Uterus (tissue), 4 donors: Measurements from ENCODE around the gene ZDHHC4. TPM values are rescaled to one million over a fixed set of nuclear protein-coding genes. Genes with fewer than 3 reads are reported as not detected.

Experiments used
- DNase-seq, 2 donors: peaks; one replicate each; pipeline ENCODE4 v3.0.0-alpha.2; 2019 to 2020
- H3K27ac ChIP-seq, 2 donors: fragments of 200-600 bp; sonication (generic); 1 replicate in 1 of 2; 2 replicates in 1 of 2; pipeline ENCODE4 v1.5.1; 2016 to 2018
- H3K27me3 ChIP-seq, 2 donors: fragments of 200-600 bp; sonication (generic); one replicate each; pipeline ENCODE4 v1.5.1; 2018 to 2019; ENCODE audit warnings: control low read depth in 1 of 2
- H3K36me3 ChIP-seq, 2 donors: fragments of 200-600 bp; sonication (generic); one replicate each; pipeline ENCODE4 v1.5.1; 2019; ENCODE audit warnings: control low read depth in 1 of 2
- H3K4me1 ChIP-seq, 2 donors: fragments of 200-600 bp; sonication (generic); one replicate each; pipeline ENCODE4 v1.5.1; 2018 to 2019; ENCODE audit warnings: control low read depth in 1 of 2
- H3K4me3 ChIP-seq, 2 donors: fragments of 200-600 bp; sonication (generic); 1 replicate in 1 of 2; 2 replicates in 1 of 2; pipeline ENCODE4 v1.5.1; 2018 to 2019; ENCODE audit warnings: mild to moderate bottlenecking in 1 of 2
- H3K9me3 ChIP-seq, 2 donors: fragments of 200-600 bp; sonication (generic); one replicate each; pipeline ENCODE4 v1.5.1; 2019; ENCODE audit warnings: control low read depth in 1 of 2
- POLR2A ChIP-seq, 2 donors: fragments of 450-650 bp; IDR thresholded peaks; one replicate each; pipeline ENCODE4 v1.6.1; 2016; ENCODE audit warnings: antibody characterized with exemption in 2 of 2, mild to moderate bottlenecking in 1 of 2, moderate library complexity in 1 of 2
- intact Hi-C: fragments of 100-400 bp; cut with DNase I; formaldehyde crosslinking; loops from one replicate; pipeline ENCODE4 v1.15.1; 2023; ENCODE audit warnings: low total_unique reads
- total RNA-seq, 4 donors: library from RNA; depleted of rRNA in 3 of 4; stranded (reverse); fragments of >200 nt in 3 of 4; gene quantifications; one replicate each; pipeline versions ENCODE4 v1.1.0 to v1.2.4, GENCODE V29; 2014 to 2023
- TF ChIP-seq, protein P1 (sequence below), 4 experiments: fragments of 200-600 bp in 2 of 4; fragments of 450-650 bp in 2 of 4; sonication (generic) in 2 of 4; IDR thresholded peaks; one replicate each; pipeline ENCODE4 v1.5.1; 2016 to 2019; ENCODE audit warnings: antibody characterized with exemption in 4 of 4, mild to moderate bottlenecking in 2 of 4, moderate library complexity in 1 of 4
- donor health status: DM: yes; HTN: yes; CAD: no.

Gene ZDHHC4
- total RNA-seq, 4 donors from 2014 or later = 13.1 to 48.2 (median 37.0) TPM

- no peaks in the 10 kb centered on the region for H3K27me3 ChIP-seq
- H3K9me3 ChIP-seq = no peaks in the 10 kb centered on the region
- TF ChIP-seq, protein P1, sequence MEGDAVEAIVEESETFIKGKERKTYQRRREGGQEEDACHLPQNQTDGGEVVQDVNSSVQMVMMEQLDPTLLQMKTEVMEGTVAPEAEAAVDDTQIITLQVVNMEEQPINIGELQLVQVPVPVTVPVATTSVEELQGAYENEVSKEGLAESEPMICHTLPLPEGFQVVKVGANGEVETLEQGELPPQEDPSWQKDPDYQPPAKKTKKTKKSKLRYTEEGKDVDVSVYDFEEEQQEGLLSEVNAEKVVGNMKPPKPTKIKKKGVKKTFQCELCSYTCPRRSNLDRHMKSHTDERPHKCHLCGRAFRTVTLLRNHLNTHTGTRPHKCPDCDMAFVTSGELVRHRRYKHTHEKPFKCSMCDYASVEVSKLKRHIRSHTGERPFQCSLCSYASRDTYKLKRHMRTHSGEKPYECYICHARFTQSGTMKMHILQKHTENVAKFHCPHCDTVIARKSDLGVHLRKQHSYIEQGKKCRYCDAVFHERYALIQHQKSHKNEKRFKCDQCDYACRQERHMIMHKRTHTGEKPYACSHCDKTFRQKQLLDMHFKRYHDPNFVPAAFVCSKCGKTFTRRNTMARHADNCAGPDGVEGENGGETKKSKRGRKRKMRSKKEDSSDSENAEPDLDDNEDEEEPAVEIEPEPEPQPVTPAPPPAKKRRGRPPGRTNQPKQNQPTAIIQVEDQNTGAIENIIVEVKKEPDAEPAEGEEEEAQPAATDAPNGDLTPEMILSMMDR (IDR thresholded peaks at IDR 0.05) = no peak
- TF ChIP-seq POLR2A (IDR thresholded peaks at IDR 0.05) = no peak
- no peaks in the 10 kb centered on the region for H3K36me3 ChIP-seq
- H3K27ac ChIP-seq = no peak overlapping the region
- no peak overlapping the region for H3K4me3 ChIP-seq
- no peak for DNase-seq
- H3K4me1 ChIP-seq = no peaks in the 10 kb centered on the region
- intact Hi-C loops = no loop called here
Observed at GRCh38 chr7:6622134-6622710, 45.0 kb downstream of the ZDHHC4 start.

DNA sequence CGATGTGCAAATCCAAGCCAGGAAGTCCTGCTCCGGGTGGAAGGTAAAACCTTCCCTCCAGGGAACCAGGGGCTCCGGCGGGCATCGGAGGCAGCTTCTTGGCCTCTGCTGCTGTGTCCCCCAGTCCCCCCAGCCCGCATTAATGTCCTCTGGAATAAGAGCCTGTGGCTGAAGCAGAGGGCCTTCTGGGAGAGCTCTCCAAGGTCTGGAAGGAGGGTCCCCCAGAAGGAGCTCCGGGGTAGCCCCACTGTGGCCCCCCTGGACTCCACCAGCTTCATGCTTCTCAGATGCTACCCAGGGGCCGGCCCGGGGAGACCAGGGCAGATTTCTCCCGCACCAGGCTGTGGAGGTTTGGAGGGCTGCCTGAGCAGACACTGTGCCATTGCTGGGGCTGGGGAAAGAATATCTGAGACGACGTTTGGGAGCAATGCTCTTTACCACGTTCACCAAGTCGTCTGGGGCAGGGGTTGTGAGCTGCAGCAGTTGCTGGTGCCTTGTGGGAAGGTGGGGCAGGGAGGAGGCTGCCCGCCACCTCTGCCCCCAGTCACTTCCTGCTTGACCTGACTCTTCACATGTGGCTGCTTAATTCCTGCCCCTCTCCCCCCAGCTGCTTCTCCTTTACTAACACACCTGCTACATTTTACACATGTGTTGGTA, 46.5 kb downstream of the ZDHHC4 start:
- Histone ChIP-seq H3K4me3 (no peak overlapping the region), H3K4me1 (no peaks in the 10 kb centered on the region), H3K36me3 (no peaks in the 10 kb centered on the region), H3K27me3 (no peaks in the 10 kb centered on the region), H3K27ac (no peak overlapping the region), H3K9me3 (no peaks in the 10 kb centered on the region)
- DNase-seq = no peak
- TF ChIP-seq, protein P1 (IDR thresholded peaks at IDR 0.05) = no peak
- TF ChIP-seq POLR2A (IDR thresholded peaks at IDR 0.05) = no peak
- intact Hi-C loops = no loop called here

DNA sequence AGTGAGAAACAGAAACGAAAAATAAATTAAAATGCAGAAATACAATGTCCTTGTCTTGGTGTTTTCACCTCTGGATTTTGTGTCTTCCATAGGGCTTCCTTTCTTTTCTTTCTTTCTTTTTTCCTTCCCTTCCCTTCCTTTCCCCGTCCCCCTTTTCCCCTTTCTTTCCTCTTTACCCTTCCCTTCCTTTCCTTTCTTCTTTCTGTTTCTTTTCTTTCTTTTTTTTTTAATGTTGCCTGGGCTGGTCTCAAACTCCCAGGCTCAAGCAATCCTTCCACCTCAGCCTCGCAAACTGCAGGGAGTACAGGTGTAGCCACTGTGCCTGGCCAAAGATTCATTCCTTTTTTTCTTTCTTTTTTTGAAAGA, 47.0 kb downstream of the ZDHHC4 start:
- Histone ChIP-seq H3K27me3 (no peaks in the 10 kb centered on the region), H3K36me3 (no peaks in the 10 kb centered on the region), H3K9me3 (no peaks in the 10 kb centered on the region), H3K4me1 (no peaks in the 10 kb centered on the region), H3K27ac (no peak overlapping the region), H3K4me3 (no peak overlapping the region)
- intact Hi-C loops = no loop called here
- no peak for DNase-seq
- TF ChIP-seq POLR2A (IDR thresholded peaks at IDR 0.05) = no peak
- TF ChIP-seq, protein P1 (IDR thresholded peaks at IDR 0.05) = no peak

DNA sequence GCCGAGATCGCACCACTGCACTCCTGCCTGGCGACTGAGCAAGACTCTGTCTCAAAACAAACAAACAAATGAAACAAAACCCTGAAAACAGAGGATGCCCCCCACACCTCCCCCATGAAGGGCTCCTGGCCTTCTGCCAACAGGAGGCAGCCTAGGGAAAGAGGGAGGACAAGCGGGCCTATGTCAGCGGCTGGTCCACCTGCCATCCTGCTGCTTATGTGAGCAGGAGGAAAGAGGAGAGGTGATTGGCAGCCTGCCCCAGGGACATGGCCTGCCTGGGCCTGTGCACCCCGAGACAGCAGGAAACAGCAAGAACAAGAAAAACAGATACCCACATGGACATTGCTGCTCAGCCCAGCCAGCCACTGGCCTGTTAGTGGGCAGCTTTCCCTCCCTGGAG, 50.8 kb downstream of the ZDHHC4 start:
- Histone ChIP-seq H3K9me3 (no peaks in the 10 kb centered on the region), H3K4me1 (no peaks in the 10 kb centered on the region), H3K36me3 (no peaks in the 10 kb centered on the region), H3K27ac (no peak overlapping the region), H3K4me3 (no peak overlapping the region), H3K27me3 (no peaks in the 10 kb centered on the region)
- DNase-seq = no peak
- TF ChIP-seq, protein P1 (IDR thresholded peaks at IDR 0.05) = no peak
- no peak for TF ChIP-seq POLR2A (IDR thresholded peaks at IDR 0.05)
- intact Hi-C loops = no loop called here

DNA sequence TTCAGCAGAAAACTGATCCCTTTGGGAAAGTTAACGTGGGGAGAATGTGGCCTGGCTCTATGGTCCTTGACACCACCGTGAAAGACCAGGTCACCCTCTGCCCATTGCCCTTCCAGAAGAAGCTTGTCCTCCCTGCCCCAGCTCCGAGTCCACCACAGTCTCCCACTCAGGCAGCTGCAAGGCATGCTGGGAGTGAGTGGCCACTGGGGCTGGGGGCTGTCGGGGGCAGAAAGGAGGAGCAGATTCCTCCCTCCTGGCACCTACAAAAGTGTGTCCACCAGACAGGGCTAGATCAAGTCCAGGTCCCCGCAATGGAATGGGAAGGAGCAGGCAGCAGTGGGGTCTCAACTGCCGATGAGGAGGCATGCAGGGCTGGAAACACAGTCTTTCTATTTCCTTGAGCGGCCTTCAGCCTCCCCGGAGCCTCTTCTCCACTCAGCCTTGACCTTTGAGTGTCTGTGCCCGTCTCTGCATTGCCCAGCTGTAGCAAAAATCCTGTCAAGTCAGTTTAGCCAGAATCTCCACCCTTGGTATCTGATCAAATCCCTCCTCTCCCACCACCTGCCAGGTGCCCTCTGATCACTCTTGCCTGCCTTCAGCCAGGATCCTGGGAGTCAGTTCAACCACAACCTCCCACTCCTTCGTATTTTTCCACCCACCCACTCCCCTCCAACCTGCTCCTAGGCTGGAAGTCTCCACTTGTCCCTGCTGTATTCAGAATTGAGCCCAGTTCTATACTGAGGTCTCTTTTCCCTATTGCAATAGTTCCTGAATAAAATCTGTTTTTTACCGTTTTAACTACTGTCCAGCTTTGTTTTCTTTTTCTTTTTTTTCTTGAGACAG, 53.0 kb downstream of the ZDHHC4 start:
- Histone ChIP-seq H3K27me3 (no peaks in the 10 kb centered on the region), H3K9me3 (no peaks in the 10 kb centered on the region), H3K4me3 (no peak overlapping the region), H3K36me3 (no peaks in the 10 kb centered on the region), H3K27ac (no peak overlapping the region), H3K4me1 (no peaks in the 10 kb centered on the region)
- intact Hi-C loops = no loop called here
- DNase-seq = no peak
- TF ChIP-seq POLR2A (IDR thresholded peaks at IDR 0.05) = no peak
- TF ChIP-seq, protein P1 (IDR thresholded peaks at IDR 0.05) = no peak
